Loucy (cell line): ENCODE measurements around the gene ETS1.

Experiments
- H2AFZ ChIP-seq: fragments of 200-600 bp; sonication (generic); 2 replicates; pipeline ENCODE4 v1.6.0; 2016; ENCODE audit warnings: antibody characterized with exemption, mild to moderate bottlenecking, low read length, moderate library complexity
- H3F3A ChIP-seq: fragments of 200-600 bp; 2 replicates; pipeline ENCODE4 v1.6.0; 2016; ENCODE audit warnings: antibody characterized with exemption, low read depth, mild to moderate bottlenecking
- H3K27me3 ChIP-seq: fragments of 200-600 bp; sonication (generic); 2 replicates; pipeline ENCODE4 v1.6.1; 2014; ENCODE audit warnings: low read length, mild to moderate bottlenecking; ENCODE audit not compliant: insufficient read depth, poor library complexity, severe bottlenecking
- H3K36me3 ChIP-seq: fragments of 200-600 bp; sonication (generic); 2 replicates; pipeline ENCODE4 v1.6.1; 2016; ENCODE audit warnings: low read length; ENCODE audit not compliant: insufficient read depth
- H3K4me1 ChIP-seq: fragments of 200-600 bp; sonication (generic); 2 replicates; pipeline ENCODE4 v1.5.1; 2014; ENCODE audit warnings: low read length, mild to moderate bottlenecking; ENCODE audit not compliant: insufficient read depth, poor library complexity, severe bottlenecking
- H3K4me2 ChIP-seq: fragments of 200-600 bp; sonication (generic); 2 replicates; pipeline ENCODE4 v1.6.0; 2014; ENCODE audit warnings: antibody characterized with exemption, low read length, low read depth, mild to moderate bottlenecking; ENCODE audit not compliant: poor library complexity, severe bottlenecking
- H3K4me3 ChIP-seq: fragments of 200-600 bp; sonication (generic); 2 replicates; pipeline ENCODE4 v1.5.1; 2014; ENCODE audit warnings: low read length, mild to moderate bottlenecking, mixed read lengths; ENCODE audit not compliant: poor library complexity, severe bottlenecking
- H3K79me2 ChIP-seq: fragments of 200-600 bp; sonication (generic); 2 replicates; pipeline ENCODE4 v1.6.1; 2014; ENCODE audit warnings: low read length; ENCODE audit not compliant: insufficient read depth
- H3K9ac ChIP-seq: fragments of 200-600 bp; sonication (generic); 2 replicates; pipeline ENCODE4 v1.6.0; 2014; ENCODE audit warnings: mild to moderate bottlenecking, low read depth, low read length, moderate library complexity; ENCODE audit not compliant: poor library complexity, severe bottlenecking
- H3K9me2 ChIP-seq: fragments of 200-600 bp; sonication (generic); replicated peaks from 2 replicates; pipeline ENCODE4 v1.6.1; 2016; ENCODE audit warnings: low read depth, low read length, mixed read lengths
- H3K9me3 ChIP-seq: fragments of 200-600 bp; sonication (generic); 2 replicates; pipeline ENCODE4 v1.6.1; 2014; ENCODE audit warnings: mild to moderate bottlenecking, antibody characterized with exemption, low read length, low read depth; ENCODE audit not compliant: insufficient read depth
- H4K20me1 ChIP-seq: fragments of 200-600 bp; sonication (generic); 2 replicates; pipeline ENCODE4 v1.6.0; 2014; ENCODE audit warnings: antibody characterized with exemption, low read length, mild to moderate bottlenecking; ENCODE audit not compliant: insufficient read depth, poor library complexity, severe bottlenecking
- EZH2phosphoT487 ChIP-seq: fragments of 200-600 bp; IDR thresholded peaks from 2 replicates; pipeline ENCODE4 v1.6.1; 2018; ENCODE audit warnings: antibody characterized with exemption, mild to moderate bottlenecking, moderate library complexity, borderline replicate concordance
- TF ChIP-seq, protein P1 (sequence below): fragments of 200-600 bp; sonication (generic); conservative IDR thresholded peaks from 2 replicates; pipeline ENCODE4 v1.5.1; 2014; ENCODE audit warnings: mild to moderate bottlenecking, antibody characterized with exemption, low read length

ETS1 gene

DNA sequence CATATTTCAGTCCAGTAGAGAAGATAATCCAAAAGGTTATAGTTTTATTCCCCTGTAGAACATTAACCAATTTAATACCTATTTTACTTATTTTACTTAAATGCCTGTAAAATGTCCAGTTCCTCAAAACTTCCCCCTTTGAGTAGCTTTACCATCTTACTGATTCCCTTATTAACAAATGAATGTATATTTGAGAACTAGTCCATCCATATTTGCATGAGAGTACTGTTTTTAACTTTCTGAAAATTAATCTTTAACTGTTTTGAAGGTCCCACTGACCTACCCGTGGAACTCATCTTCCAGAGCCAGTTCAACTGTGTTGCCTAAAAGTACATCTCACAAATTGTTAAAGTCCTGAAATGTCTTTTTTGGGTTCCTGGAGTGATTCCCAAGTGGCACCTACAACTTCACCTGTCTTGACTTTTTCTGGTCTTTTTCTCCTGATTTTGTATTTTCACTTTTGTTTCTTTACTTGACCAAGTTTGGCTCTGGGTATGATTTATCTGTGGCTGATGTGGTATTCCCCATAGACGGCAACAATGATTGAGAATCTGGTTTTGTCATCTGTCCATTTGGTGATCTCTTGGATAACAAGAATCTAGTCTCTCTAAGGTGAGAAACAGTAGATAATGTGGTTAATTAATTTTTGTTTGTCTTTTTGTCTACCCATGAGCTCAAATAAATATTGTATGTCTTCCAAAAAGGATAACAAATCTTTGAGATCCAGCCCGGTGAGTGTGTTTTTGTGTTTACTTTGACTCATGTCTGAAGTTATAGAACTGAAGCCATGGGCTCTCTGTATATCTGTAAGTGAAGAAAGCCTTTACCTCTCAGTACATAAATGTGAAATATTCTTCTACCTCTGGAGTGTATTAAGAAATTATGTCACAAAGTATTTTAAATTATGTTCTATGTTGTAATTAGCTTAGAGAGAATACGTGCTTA, 174.2 kb downstream of the ETS1 start:
- Histone ChIP-seq H3K9ac (no peak overlapping the region), H4K20me1 (no peaks in the 10 kb centered on the region), H3K36me3 (no peaks in the 10 kb centered on the region), H2AFZ (peak overlapping the region; percentile 35; the same call in 1 of the 2 replicates), H3K79me2 (no peaks in the 10 kb centered on the region), H3K9me2 (no peaks in the 10 kb centered on the region), H3K9me3 (no peaks in the 10 kb centered on the region), H3K4me1 (peaks cover 38% of the 10 kb centered on the region), H3K4me3 (no peak overlapping the region), H3K4me2 (no peak overlapping the region), H3F3A (no peaks in the 10 kb centered on the region), H3K27me3 (no peaks in the 10 kb centered on the region)
- TF ChIP-seq, protein P1, sequence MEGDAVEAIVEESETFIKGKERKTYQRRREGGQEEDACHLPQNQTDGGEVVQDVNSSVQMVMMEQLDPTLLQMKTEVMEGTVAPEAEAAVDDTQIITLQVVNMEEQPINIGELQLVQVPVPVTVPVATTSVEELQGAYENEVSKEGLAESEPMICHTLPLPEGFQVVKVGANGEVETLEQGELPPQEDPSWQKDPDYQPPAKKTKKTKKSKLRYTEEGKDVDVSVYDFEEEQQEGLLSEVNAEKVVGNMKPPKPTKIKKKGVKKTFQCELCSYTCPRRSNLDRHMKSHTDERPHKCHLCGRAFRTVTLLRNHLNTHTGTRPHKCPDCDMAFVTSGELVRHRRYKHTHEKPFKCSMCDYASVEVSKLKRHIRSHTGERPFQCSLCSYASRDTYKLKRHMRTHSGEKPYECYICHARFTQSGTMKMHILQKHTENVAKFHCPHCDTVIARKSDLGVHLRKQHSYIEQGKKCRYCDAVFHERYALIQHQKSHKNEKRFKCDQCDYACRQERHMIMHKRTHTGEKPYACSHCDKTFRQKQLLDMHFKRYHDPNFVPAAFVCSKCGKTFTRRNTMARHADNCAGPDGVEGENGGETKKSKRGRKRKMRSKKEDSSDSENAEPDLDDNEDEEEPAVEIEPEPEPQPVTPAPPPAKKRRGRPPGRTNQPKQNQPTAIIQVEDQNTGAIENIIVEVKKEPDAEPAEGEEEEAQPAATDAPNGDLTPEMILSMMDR = no peak
- TF ChIP-seq EZH2phosphoT487 = no peak

DNA sequence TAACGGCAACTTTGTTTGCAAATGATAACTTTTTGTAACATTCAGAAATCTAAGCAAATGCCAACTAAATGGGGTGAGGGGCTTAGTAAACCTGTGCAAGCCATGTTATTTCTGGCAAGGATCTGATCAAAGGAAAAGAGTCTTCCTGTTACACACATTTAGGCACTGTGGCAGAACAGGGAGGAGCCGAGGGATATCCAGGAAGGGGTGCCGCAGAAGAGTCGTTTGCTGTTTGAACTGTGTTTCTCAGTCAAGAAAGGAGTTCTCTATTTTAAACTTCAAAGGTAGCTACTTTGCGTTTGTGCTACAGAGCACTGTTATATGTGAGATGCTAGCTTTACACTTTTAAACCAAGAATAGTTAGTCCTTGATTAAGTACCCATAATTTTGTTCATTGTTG, 175.5 kb downstream of the ETS1 start:
- 0 out of 2 replicates have a peak overlapping the region, but pooled peaks have one; percentile 29 for H2AFZ ChIP-seq
- H3K79me2 ChIP-seq = no peaks in the 10 kb centered on the region
- H3K27me3 ChIP-seq = no peaks in the 10 kb centered on the region
- peaks cover 34% of the 10 kb centered on the region for H3K4me1 ChIP-seq
- no peaks in the 10 kb centered on the region for H3K36me3 ChIP-seq
- H3K4me3 ChIP-seq = no peak overlapping the region
- no peak overlapping the region for H3K9ac ChIP-seq
- H4K20me1 ChIP-seq = no peaks in the 10 kb centered on the region
- no peaks in the 10 kb centered on the region for H3K9me3 ChIP-seq
- H3K9me2 ChIP-seq = no peaks in the 10 kb centered on the region
- H3F3A ChIP-seq = no peaks in the 10 kb centered on the region
- H3K4me2 ChIP-seq = peak overlapping the region; percentile 12
- TF ChIP-seq EZH2phosphoT487 = no peak
- TF ChIP-seq, protein P1 = no peak

GRCh38 chr11:128411150-128411549, 176.2 kb downstream of the ETS1 start:
- peaks cover 34% of the 10 kb centered on the region for H3K4me1 ChIP-seq
- H3K9ac ChIP-seq = no peak overlapping the region
- no peak overlapping the region for H3K4me2 ChIP-seq
- no peaks in the 10 kb centered on the region for H3K9me3 ChIP-seq
- H3K79me2 ChIP-seq = no peaks in the 10 kb centered on the region
- H3K4me3 ChIP-seq = no peak overlapping the region
- TF ChIP-seq EZH2phosphoT487 = no peak
- no peaks in the 10 kb centered on the region for H4K20me1 ChIP-seq
- no peak overlapping the region for H2AFZ ChIP-seq
- H3K27me3 ChIP-seq = no peaks in the 10 kb centered on the region
- no peaks in the 10 kb centered on the region for H3K36me3 ChIP-seq
- H3F3A ChIP-seq = no peaks in the 10 kb centered on the region
- no peaks in the 10 kb centered on the region for H3K9me2 ChIP-seq
